GM12878 (cell line): Measurements from ENCODE around the gene WWTR1. TPM values are rescaled to one million over a fixed set of nuclear protein-coding genes. Genes with fewer than 3 reads are reported as not detected.

Source experiments
- ATAC-seq: fragments of 200-7000 bp; cut with Tn5 transposase; 3 replicates; pipeline ENCODE4 v1.9.1; 2020; ENCODE audit warnings: mild to moderate bottlenecking, moderate library complexity
- BruUV-seq: library from RNA; stranded (reverse); fragments of 400-500 nt; replicated peaks from 2 replicates; lab custom pipeline; 2021; lab: Mats Ljungman, UMichigan
- CTCF ChIA-PET: fragments of 300-600 bp; sonication (Branson Sonifier 250); formaldehyde crosslinking; extraction: SDS; loops from one replicate; lab custom pipeline; 2021; ENCODE audit warnings: inconsistent platforms; lab: Yijun Ruan, JAX
- POLR2A ChIA-PET: fragments of 350-600 bp; formaldehyde crosslinking; extraction: SDS; loops from one replicate; lab custom pipeline; 2021; ENCODE audit warnings: inconsistent platforms; lab: Charles Lee
- RAD21 ChIA-PET: fragments of 300-600 bp; sonication (Branson Sonifier 250); formaldehyde crosslinking; loops from one replicate; lab custom pipeline; 2023; ENCODE audit warnings: antibody characterized with exemption; ENCODE audit not compliant: unreplicated experiment; lab: Charles Lee
- SMC1A ChIA-PET: fragments of 300-600 bp; sonication (Branson Sonifier 250); formaldehyde crosslinking; loops from one replicate; lab custom pipeline; 2023; ENCODE audit not compliant: unreplicated experiment, uncharacterized antibody; lab: Charles Lee
- DNase-seq: peaks from one replicate; pipeline ENCODE4 v3.0.0-alpha.2; 2011; ENCODE audit warnings: low read depth, low spot score
- FAIRE-seq: peaks from 3 replicates; lab custom pipeline; 2011; peaks lifted over from hg19 to GRCh38; lab: Jason Lieb, UNC
- H2AFZ ChIP-seq: 2 replicates; pipeline ENCODE4 v1.6.0; 2011; ENCODE audit warnings: low read depth, low read length, control low read depth; ENCODE audit not compliant: control insufficient read depth
- H3K27ac ChIP-seq: 2 replicates; pipeline ENCODE4 v1.5.1; 2011; ENCODE audit warnings: control low read depth; ENCODE audit not compliant: control insufficient read depth, insufficient read depth
- H3K27me3 ChIP-seq, 2 experiments: replicated peaks in 1 of 2; 2 replicates each; pipeline versions ENCODE4 v1.6.0 to v1.6.1; 2011; ENCODE audit warnings: low read length in 1 of 2; ENCODE audit not compliant: control insufficient read depth in 2 of 2, insufficient read depth in 2 of 2
- H3K36me3 ChIP-seq, 2 experiments: 2 replicates each; pipeline ENCODE4 v1.5.1; 2011; ENCODE audit warnings: low read length in 1 of 2; ENCODE audit not compliant: control insufficient read depth in 2 of 2, insufficient read depth in 2 of 2
- H3K4me1 ChIP-seq: 2 replicates; pipeline ENCODE4 v1.6.1; 2011; ENCODE audit warnings: mild to moderate bottlenecking, low read length, moderate library complexity, mixed read lengths; ENCODE audit not compliant: control insufficient read depth, insufficient read depth
- H3K4me2 ChIP-seq: 2 replicates; pipeline ENCODE4 v1.6.0; 2011; ENCODE audit warnings: control low read depth; ENCODE audit not compliant: control insufficient read depth, insufficient read depth
- H3K4me3 ChIP-seq: fragments of 200-600 bp; sonication (generic); 2 replicates; pipeline ENCODE4 v1.5.1; 2016
- H3K79me2 ChIP-seq: 2 replicates; pipeline ENCODE4 v1.6.0; 2011; ENCODE audit warnings: low read length; ENCODE audit not compliant: control insufficient read depth, insufficient read depth
- H3K9ac ChIP-seq: 2 replicates; pipeline ENCODE4 v1.8.0; 2011; ENCODE audit warnings: low read length, control low read depth, mixed read lengths; ENCODE audit not compliant: control insufficient read depth, insufficient read depth
- H3K9me3 ChIP-seq: replicated peaks from 3 replicates; pipeline ENCODE4 v1.5.1; 2011; ENCODE audit warnings: mild to moderate bottlenecking, low read length; ENCODE audit not compliant: control insufficient read depth, insufficient read depth
- H4K20me1 ChIP-seq: 2 replicates; pipeline ENCODE4 v1.6.0; 2011; ENCODE audit not compliant: control insufficient read depth, insufficient read depth
- BACH1 ChIP-seq: fragments of 450-650 bp; IDR thresholded peaks from 2 replicates; pipeline ENCODE4 v1.6.1; 2017; ENCODE audit warnings: mild to moderate bottlenecking, borderline replicate concordance
- BCL3 ChIP-seq: IDR thresholded peaks from 2 replicates; pipeline ENCODE4 v1.6.1; 2011; ENCODE audit warnings: borderline replicate concordance, low read depth, mild to moderate bottlenecking, moderate library complexity, low read length; ENCODE audit not compliant: insufficient read depth, poor library complexity, severe bottlenecking
- BHLHE40 ChIP-seq, 2 experiments: fragments of 450-650 bp in 1 of 2; IDR thresholded peaks; 2 replicates each; pipeline ENCODE4 v1.6.1; 2011 to 2017; ENCODE audit warnings: low read depth in 2 of 2, borderline replicate concordance in 1 of 2, improper control_type of control experiment in 1 of 2, low read length in 1 of 2, mild to moderate bottlenecking in 1 of 2
- BMI1 ChIP-seq: fragments of 450-650 bp; IDR thresholded peaks from 2 replicates; pipeline ENCODE4 v1.6.1; 2016; ENCODE audit warnings: mild to moderate bottlenecking, moderate library complexity, borderline replicate concordance
- CHD4 ChIP-seq: fragments of 200-600 bp; sonication (generic); IDR thresholded peaks from 2 replicates; pipeline ENCODE4 v1.6.1; 2016; ENCODE audit warnings: mild to moderate bottlenecking
- CTCF ChIP-seq, 3 experiments: IDR thresholded peaks in 2 of 3; conservative IDR thresholded peaks in 1 of 3; 2 replicates each; pipeline ENCODE4 v1.5.1; 2011; ENCODE audit warnings: low read depth in 3 of 3, low read length in 3 of 3, mild to moderate bottlenecking in 3 of 3, control low read depth in 2 of 3, moderate library complexity in 2 of 3, inconsistent platforms in 1 of 3, mixed read lengths in 1 of 3; ENCODE audit not compliant: control insufficient read depth in 2 of 3, insufficient read depth in 1 of 3; ENCODE audit errors: extremely low read depth in 1 of 3
- JUNB ChIP-seq: IDR thresholded peaks from 2 replicates; pipeline ENCODE4 v1.6.1; 2016; ENCODE audit warnings: antibody characterized with exemption, mild to moderate bottlenecking
- MYB ChIP-seq: fragments of 150-350 bp; IDR thresholded peaks from 2 replicates; pipeline ENCODE4 v1.6.1; 2014; ENCODE audit warnings: mild to moderate bottlenecking, low read depth, low read length, borderline replicate concordance
- POU2F2 ChIP-seq: IDR thresholded peaks from 3 replicates; pipeline ENCODE4 v1.6.1; 2011; ENCODE audit warnings: low read depth, mild to moderate bottlenecking, low read length, borderline replicate concordance
- SPI1 ChIP-seq: IDR thresholded peaks from 2 replicates; pipeline ENCODE4 v1.6.1; 2011; ENCODE audit warnings: low read depth, mild to moderate bottlenecking, low read length, moderate library complexity, borderline replicate concordance; ENCODE audit not compliant: insufficient read depth
- SUZ12 ChIP-seq: fragments of 200-600 bp; sonication (generic); IDR thresholded peaks from one replicate; pipeline ENCODE4 v1.6.1; 2018; ENCODE audit warnings: antibody characterized with exemption, mild to moderate bottlenecking; ENCODE audit not compliant: unreplicated experiment
- TCF7 ChIP-seq: IDR thresholded peaks from 2 replicates; pipeline ENCODE4 v1.6.1; 2014; ENCODE audit warnings: antibody characterized with exemption, borderline replicate concordance
- WGBS: methylation state at CpG from one replicate; pipeline ENCODE4 v1.1.6; 2016; ENCODE audit warnings: low lambda C conversion rate; ENCODE audit not compliant: insufficient replicate concordance, insufficient coverage; ENCODE audit errors: missing lambda C conversion rate; 5-methylcytosine and 5-hydroxymethylcytosine counted together
- in situ Hi-C: fragments of 300-500 bp; cut with MboI; formaldehyde crosslinking; loops from 9 replicates; pipeline ENCODE4 v1.14.3; 2018; ENCODE audit warnings: mixed read lengths
- intact Hi-C: fragments of 100-400 bp; cut with micrococcal nuclease; formaldehyde crosslinking; loops from one replicate; pipeline ENCODE4 v1.14.2; 2022; ENCODE audit not compliant: unreplicated experiment
- polyA plus RNA-seq, 11 experiments: library from polyadenylated mRNA; depleted of rRNA in 4 of 11; unstranded in 6 of 11; stranded (reverse) in 5 of 11; fragments of >200 nt; fragmentation: Nextera tagmentation in 4 of 11; fragmentation: Illumina TruSeq in 1 of 11; extraction: Ambion mirVana in 4 of 11; extraction: Trizol in 1 of 11; gene quantifications; 1 replicate in 1 of 11; 2 replicates in 10 of 11; pipeline versions ENCODE4 v1.2.1 to v1.2.3, GENCODE V29; 2011 to 2016; ENCODE audit warnings: inconsistent platforms in 2 of 11, missing spikeins in 2 of 11, low read depth in 1 of 11
- total RNA-seq, 4 experiments: library from RNA; depleted of rRNA in 3 of 4; stranded (reverse); fragments of >200 nt in 3 of 4; fragmentation: Illumina TruSeq in 1 of 4; extraction: Trizol in 1 of 4; gene quantifications; 2 replicates each; pipeline versions ENCODE4 v1.2.1 to v1.2.3, GENCODE V29; 2013 to 2021
- TF ChIP-seq, protein P1 (sequence below): IDR thresholded peaks from 2 replicates; pipeline ENCODE4 v1.6.1; 2012; ENCODE audit warnings: low read depth, low read length, improper control_type of control experiment

The WWTR1 gene
- total and polyA plus RNA-seq, 10 of the 15 experiments (the other 5 are each of a cell fraction or from before 2014, with no cell fraction given) = 2.5 to 18.5 (median 5.8) TPM

- ChIA-PET SMC1A (interaction anchor here (0.6 to 8.7 kb wide), 10 partner anchors 10 to 1277 kb away, joined by 3 to 205 read pairs (median 4); partner anchors contain the start of gene WWTR1), RAD21 (interaction anchor here (0.8 to 6.9 kb wide), 3 partner anchors 31 to 163 kb away, joined by 3 to 77 read pairs (median 4); no protein-coding TSS in a partner anchor), POLR2A (interaction anchor here (0.6 to 1.5 kb wide), 2 partner anchors 9 to 14 kb away, joined by 3 read pairs; no protein-coding TSS in a partner anchor), CTCF (interaction anchor here (1.0 to 10.2 kb wide), 5 partner anchors 10 to 153 kb away, joined by 4 to 230 read pairs (median 8); partner anchors contain the start of gene WWTR1)
- in situ Hi-C loops (loop anchor here (5.0 kb wide), 1 partner anchor 153 kb away; no protein-coding TSS in a partner anchor), intact Hi-C loops (no loop called here)
- H3K4me3 ChIP-seq = no peak overlapping the region
- H2AFZ ChIP-seq = no peak overlapping the region
- ATAC-seq (no peak), FAIRE-seq (no peak), DNase-seq (no peak)
- WGBS = 96% methylated on average over 2 of the region's 2 CpGs
- no peak overlapping the region for H3K9ac ChIP-seq
- no peaks in the 10 kb centered on the region for H3K4me1 ChIP-seq
- H3K9me3 ChIP-seq = no peaks in the 10 kb centered on the region
- H4K20me1 ChIP-seq = no peaks in the 10 kb centered on the region
- H3K4me2 ChIP-seq = no peak overlapping the region
- no peaks in the 10 kb centered on the region for H3K27me3 ChIP-seq
- no peak overlapping the region for H3K27ac ChIP-seq
- no TSS peak for BruUV-seq
- H3K36me3 ChIP-seq = peaks cover 0 to 1% of the 10 kb centered on the region in 2 experiments; a peak in 1 of 4 replicates
- TF ChIP-seq SUZ12 (no peak), BCL3 (no peak), BHLHE40 (IDR thresholded peaks at IDR 0.05; ENCODE audit: borderline replicate concordance in 1 of 2, low read depth in 2 of 2, low read length in 1 of 2) (no peak), CHD4 (no peak), BACH1 (no peak), BMI1 (no peak), JUNB (no peak), TCF7 (no peak), MYB (no peak), CTCF (IDR thresholded peaks at IDR 0.05 in 2 of 3, conservative IDR thresholded peaks at IDR 0.05 in 1 of 3; ENCODE audit: control insufficient read depth in 2 of 3, extremely low read depth in 1 of 3, insufficient read depth in 1 of 3, low read depth in 3 of 3, low read length in 3 of 3) (no peak), POU2F2 (no peak), SPI1 (no peak)
- TF ChIP-seq, protein P1, sequence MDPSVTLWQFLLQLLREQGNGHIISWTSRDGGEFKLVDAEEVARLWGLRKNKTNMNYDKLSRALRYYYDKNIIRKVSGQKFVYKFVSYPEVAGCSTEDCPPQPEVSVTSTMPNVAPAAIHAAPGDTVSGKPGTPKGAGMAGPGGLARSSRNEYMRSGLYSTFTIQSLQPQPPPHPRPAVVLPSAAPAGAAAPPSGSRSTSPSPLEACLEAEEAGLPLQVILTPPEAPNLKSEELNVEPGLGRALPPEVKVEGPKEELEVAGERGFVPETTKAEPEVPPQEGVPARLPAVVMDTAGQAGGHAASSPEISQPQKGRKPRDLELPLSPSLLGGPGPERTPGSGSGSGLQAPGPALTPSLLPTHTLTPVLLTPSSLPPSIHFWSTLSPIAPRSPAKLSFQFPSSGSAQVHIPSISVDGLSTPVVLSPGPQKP = no peak
- H3K79me2 ChIP-seq = no peaks in the 10 kb centered on the region
Measured at GRCh38 chr3:149564079-149564478, 93.7 kb downstream of the WWTR1 start.
